Brain pericyte (primary cell): Measurements from ENCODE around the gene PBLD.

Source experiments
- DNase-seq: peaks from one replicate; pipeline ENCODE4 v3.0.0-alpha.2; 2012; ENCODE audit warnings: low read depth, low spot score

PBLD gene

GRCh38 chr10:68332259-68333057 is at the start of gene PBLD:
PBLD (minus strand) TSS chr10:68332928; CDS start chr10:68306844, 26,084 bp downstream.
- DNase-seq, result peak; percentile 41

GRCh38 chr10:68371604-68372003 is 38.9 kb upstream of the PBLD start:
- DNase-seq, result no peak

GRCh38 chr10:68367121-68367520 is 34.4 kb upstream of the PBLD start:
- no peak for DNase-seq

- DNase-seq, result no peak
Observed at GRCh38 chr10:68366600-68366999, 33.9 kb upstream of the PBLD start.

DNA sequence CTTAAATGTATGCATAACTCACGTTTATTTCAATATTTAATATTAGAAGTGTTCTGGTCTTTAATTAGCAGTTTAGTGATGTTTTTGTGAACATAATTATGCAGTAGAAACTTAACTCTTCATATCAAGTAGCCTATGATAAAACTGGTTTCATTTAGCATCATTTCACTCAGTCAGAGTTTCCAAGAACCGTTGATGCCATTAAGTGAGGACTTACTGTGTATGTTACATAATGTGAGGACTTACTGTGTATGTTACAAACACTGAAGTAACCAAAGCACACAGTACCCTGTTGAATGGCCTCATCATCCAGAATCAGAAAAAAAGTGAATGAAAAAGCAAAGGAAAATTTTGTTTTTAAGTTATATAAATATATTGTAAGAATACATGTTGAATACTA is 32.9 kb upstream of the PBLD start:
- no peak for DNase-seq

GRCh38 chr10:68364101-68364886 is 31.6 kb upstream of the PBLD start:
- no peak for DNase-seq

GRCh38 chr10:68362590-68362989 is 29.9 kb upstream of the PBLD start:
- DNase-seq, result no peak

GRCh38 chr10:68359189-68359588 is 26.5 kb upstream of the PBLD start:
- no peak for DNase-seq

GRCh38 chr10:68353537-68353936 is 20.8 kb upstream of the PBLD start:
- no peak for DNase-seq

DNA sequence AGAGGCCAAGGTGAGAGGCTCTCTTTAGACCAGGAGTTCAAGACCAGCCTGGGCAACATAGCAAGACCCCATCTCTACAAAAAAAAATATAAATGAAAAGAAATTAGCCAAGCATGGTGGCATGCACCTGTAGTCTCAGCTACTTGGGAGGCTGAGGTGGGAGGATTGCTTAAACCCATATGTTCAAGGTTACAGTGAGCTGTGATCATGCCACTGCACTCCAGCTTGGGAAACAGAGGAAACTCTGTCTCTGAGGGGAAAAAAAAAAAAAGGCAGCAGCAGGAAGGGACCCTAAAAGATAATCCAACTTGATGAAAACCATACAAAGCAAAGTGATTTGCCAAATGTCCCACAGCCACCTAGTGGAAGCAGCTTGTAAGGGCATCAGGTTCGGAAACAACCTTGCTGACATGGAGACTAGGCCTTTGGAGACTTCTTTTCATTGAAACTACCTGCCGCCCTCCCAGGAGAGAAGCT is 15.6 kb upstream of the PBLD start:
- DNase-seq, result no peak

GRCh38 chr10:68346774-68347173 is 14.0 kb upstream of the PBLD start:
- no peak for DNase-seq

DNA sequence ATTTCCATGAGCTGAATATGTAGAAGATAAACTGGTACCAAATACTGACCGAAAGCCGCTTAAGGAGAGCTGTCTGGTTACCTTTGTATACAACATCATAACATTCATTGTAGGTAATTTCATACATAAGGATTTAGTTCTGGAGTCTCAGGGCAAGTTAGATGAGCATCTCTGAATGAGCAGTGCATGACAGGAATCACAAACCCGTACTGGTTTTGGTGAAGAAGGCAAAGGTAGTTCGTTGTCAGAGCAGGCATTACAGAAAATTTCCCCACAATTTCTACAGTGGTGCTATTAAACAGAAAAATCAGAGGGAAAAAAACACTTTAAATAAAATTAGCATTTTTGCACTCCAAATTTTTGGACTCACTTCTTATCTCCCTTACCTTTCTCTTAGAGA is 12.9 kb upstream of the PBLD start:
- DNase-seq, result no peak

- no peak for DNase-seq
Observed at GRCh38 chr10:68342909-68343516, 10.3 kb upstream of the PBLD start.

GRCh38 chr10:68340358-68341080 is 7.8 kb upstream of the PBLD start:
- no peak for DNase-seq

DNA sequence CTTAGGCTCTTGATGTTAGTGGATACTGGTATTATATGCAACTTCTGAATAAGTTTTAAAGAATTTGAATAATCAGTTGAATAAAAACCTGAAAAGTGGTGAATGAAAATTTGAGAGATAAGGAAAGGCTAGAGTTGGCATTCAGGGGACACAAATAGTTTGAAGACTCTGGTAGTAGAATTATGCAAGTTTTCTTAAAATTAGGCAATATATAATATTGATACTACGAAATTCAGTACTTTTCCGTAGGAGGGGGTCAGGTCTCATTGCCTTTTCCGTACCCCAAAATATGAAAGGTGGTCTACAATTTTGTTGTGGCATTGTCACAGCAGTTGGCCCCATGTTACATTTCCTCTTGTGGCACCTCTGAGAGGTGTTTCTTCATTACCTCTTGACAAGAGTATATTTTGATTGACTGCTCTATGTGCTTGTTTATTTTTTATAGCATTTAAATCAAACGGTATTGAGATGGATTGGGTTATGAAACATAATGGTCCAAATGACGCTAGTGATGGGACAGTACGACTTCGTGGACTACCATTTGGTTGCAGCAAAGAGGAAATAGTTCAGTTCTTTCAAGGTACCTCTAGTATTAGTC is 4.1 kb upstream of the PBLD start:
- no peak for DNase-seq

GRCh38 chr10:68334672-68335467 is 2.1 kb upstream of the PBLD start:
- no peak for DNase-seq

DNA sequence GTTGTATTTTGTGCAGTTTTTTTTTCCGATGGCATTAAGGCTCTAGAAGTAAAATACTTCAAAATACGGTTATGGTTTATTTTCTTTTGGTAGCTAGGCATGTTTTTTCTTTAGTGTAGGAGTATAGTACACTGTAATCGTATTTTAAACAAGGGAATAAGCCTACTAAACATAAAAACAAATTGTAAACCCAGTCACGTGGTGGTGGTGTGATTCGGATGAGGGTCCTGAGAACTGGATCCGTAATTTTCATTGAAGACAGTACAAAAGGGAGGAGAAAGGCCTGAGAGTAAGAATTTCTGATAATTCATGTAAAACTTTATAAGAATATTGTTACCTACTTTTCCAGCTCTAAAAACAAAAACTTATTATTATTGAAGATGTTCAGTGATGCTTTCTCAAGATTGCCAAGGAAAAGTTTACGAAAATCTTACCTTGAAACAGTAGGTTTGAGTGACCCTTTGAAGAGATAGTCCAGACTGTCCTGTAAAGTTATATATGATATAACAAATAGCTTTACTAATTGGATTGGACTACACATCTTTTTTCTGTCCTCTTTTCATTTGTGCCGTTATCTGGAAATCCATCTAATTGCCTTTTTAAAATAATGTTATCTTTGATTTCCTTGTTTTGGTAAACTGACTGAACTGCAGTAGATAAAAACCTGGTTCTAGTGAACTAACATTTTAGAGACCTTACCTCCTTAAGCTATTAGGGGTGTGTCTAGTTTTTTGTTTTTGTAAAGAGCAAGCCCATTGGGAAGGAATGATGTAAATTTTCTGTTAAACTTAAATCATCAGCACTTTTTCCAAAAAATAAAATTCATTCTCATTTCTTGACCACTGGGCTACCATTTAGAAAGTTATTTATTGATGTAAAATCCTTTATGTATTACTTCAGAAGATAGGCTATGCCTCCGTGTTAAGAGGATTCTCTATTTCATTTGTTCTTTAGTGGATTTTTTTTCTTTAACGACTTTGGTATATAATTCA is 1.0 kb upstream of the PBLD start:
- no peak for DNase-seq

DNA sequence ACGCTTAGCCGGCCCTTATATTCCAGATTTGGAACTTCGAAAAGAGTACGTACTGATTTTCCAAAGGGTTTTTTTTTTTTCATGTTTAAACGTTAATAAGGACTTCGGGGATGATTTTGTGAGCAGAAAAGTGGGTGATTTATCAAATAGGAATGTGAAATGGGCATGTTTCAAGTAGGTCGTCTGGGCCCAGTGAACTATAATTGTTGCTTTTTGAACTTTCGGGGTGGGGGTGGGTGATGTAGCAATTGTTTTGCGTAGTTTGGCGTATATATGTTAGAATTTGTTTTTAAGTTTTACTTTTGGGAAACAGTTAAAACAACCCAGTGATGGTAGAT is 299 bp upstream of the PBLD start:
- no peak for DNase-seq
